ENCODE measurements around the gene MACO1. TPM values are rescaled to one million over a fixed set of nuclear protein-coding genes. Genes with fewer than 3 reads are reported as not detected.

The MACO1 gene
- total and polyA plus RNA-seq, 2 of the 8 experiments (the other 6 are each of a cell fraction or from before 2014, with no cell fraction given): 3.5 to 15.1 TPM

GRCh38 chr1:25527226-25527846 lies 96.6 kb downstream of the MACO1 start (continued):
- TF ChIP-seq NRF1 (IDR thresholded peaks at IDR 0.05; ENCODE audit: low read depth, low read length) (no peak), EP300 (IDR thresholded peaks at IDR 0.05; ENCODE audit: borderline replicate concordance in 1 of 2, low read depth in 2 of 2, low read length in 2 of 2) (no peak), SIN3A (conservative IDR thresholded peaks at IDR 0.05 in 1 of 2, IDR thresholded peaks at IDR 0.05 in 1 of 2; ENCODE audit: low read depth in 1 of 2, low read length in 2 of 2) (no peak), RAD21 (IDR thresholded peaks at IDR 0.05 in 1 of 2, conservative IDR thresholded peaks at IDR 0.05 in 1 of 2; ENCODE audit: low read depth in 2 of 2, low read length in 2 of 2) (no peak), SUZ12 (IDR thresholded peaks at IDR 0.05; ENCODE audit: low read length) (no peak), PHF8 (conservative IDR thresholded peaks at IDR 0.05; ENCODE audit: low read depth, low read length) (no peak), POU5F1 (IDR thresholded peaks at IDR 0.05; ENCODE audit: low read depth, low read length) (no peak)
